IMR-90 (cell line): ENCODE measurements around the gene SLC25A5. TPM values are rescaled to one million over a fixed set of nuclear protein-coding genes. Genes with fewer than 3 reads are reported as not detected.

ENCODE experiments used
- ATAC-seq: fragments of 200-7000 bp; cut with Tn5 transposase; 2 replicates; pipeline ENCODE4 v1.9.1; 2020; ENCODE audit warnings: low read depth, mild to moderate bottlenecking, moderate library complexity
- BruUV-seq: library from RNA; stranded (reverse); fragments of 400-500 nt; replicated peaks from 2 replicates; lab custom pipeline; 2021; lab: Mats Ljungman, UMichigan
- CTCF ChIA-PET: fragments of 300-600 bp; formaldehyde crosslinking; extraction: SDS; loops from one replicate; lab custom pipeline; 2021; ENCODE audit warnings: antibody characterized with exemption; lab: Yijun Ruan, JAX
- POLR2A ChIA-PET: fragments of 300-600 bp; sonication (Branson Sonifier 250); formaldehyde crosslinking; loops from one replicate; lab custom pipeline; 2022; ENCODE audit warnings: antibody characterized with exemption; ENCODE audit not compliant: unreplicated experiment; lab: Charles Lee
- DNase-seq: peaks from one replicate; pipeline ENCODE4 v3.0.0; 2013
- H2AFZ ChIP-seq: replicated peaks from 2 replicates; pipeline ENCODE3; 2013; ENCODE audit warnings: low read length, mild to moderate bottlenecking; ENCODE audit not compliant: poor library complexity
- H2AK5ac ChIP-seq: 2 replicates; pipeline ENCODE4 v1.6.1; 2013; ENCODE audit warnings: low read depth, low read length, inconsistent platforms
- H2AK9ac ChIP-seq: replicated peaks from 2 replicates; pipeline ENCODE3; 2013; ENCODE audit warnings: mild to moderate bottlenecking, low read depth, low read length, moderate library complexity; ENCODE audit not compliant: poor library complexity
- H2BK120ac ChIP-seq: 2 replicates; pipeline ENCODE4 v1.6.1; 2013; ENCODE audit warnings: low read depth, low read length, inconsistent platforms
- H2BK15ac ChIP-seq: 3 replicates; pipeline ENCODE4 v1.6.1; 2013; ENCODE audit warnings: low read depth, low read length, inconsistent platforms
- H2BK20ac ChIP-seq: 2 replicates; pipeline ENCODE4 v1.6.1; 2013; ENCODE audit warnings: low read depth, mild to moderate bottlenecking, inconsistent platforms, low read length, moderate library complexity
- H2BK5ac ChIP-seq: 2 replicates; pipeline ENCODE4 v1.6.1; 2013; ENCODE audit warnings: mild to moderate bottlenecking, low read depth, low read length, inconsistent platforms; ENCODE audit not compliant: poor library complexity, severe bottlenecking
- H3K14ac ChIP-seq: replicated peaks from 2 replicates; pipeline ENCODE4 v1.6.1; 2013; ENCODE audit warnings: low read depth, low read length, inconsistent platforms
- H3K18ac ChIP-seq: 2 replicates; pipeline ENCODE4 v1.6.1; 2013; ENCODE audit warnings: low read depth, low read length, control low read depth
- H3K23ac ChIP-seq: 2 replicates; pipeline ENCODE4 v1.6.1; 2013; ENCODE audit warnings: low read depth, low read length, inconsistent platforms
- H3K27ac ChIP-seq: 2 replicates; pipeline ENCODE4 v1.5.1; 2013; ENCODE audit warnings: mild to moderate bottlenecking, control low read depth, low read length; ENCODE audit not compliant: insufficient read depth
- H3K27me3 ChIP-seq: 2 replicates; pipeline ENCODE4 v1.6.1; 2013; ENCODE audit warnings: low read length; ENCODE audit not compliant: control insufficient read depth, insufficient read depth
- H3K36me3 ChIP-seq: 2 replicates; pipeline ENCODE4 v1.6.1; 2013; ENCODE audit warnings: low read length, mixed read lengths; ENCODE audit not compliant: control insufficient read depth, insufficient read depth
- H3K4ac ChIP-seq: 2 replicates; pipeline ENCODE4 v1.6.1; 2013; ENCODE audit warnings: low read depth, low read length, inconsistent platforms
- H3K4me1 ChIP-seq: 2 replicates; pipeline ENCODE4 v1.6.1; 2013; ENCODE audit warnings: low read length, mixed read lengths; ENCODE audit not compliant: control insufficient read depth, insufficient read depth
- H3K4me2 ChIP-seq: 2 replicates; pipeline ENCODE4 v1.6.1; 2013; ENCODE audit warnings: low read depth, mild to moderate bottlenecking, control low read depth, low read length, moderate library complexity
- H3K4me3 ChIP-seq: 2 replicates; pipeline ENCODE4 v1.5.1; 2013; ENCODE audit warnings: low read depth, mild to moderate bottlenecking, control low read depth, low read length, moderate library complexity; ENCODE audit not compliant: insufficient read depth
- H3K56ac ChIP-seq: 2 replicates; pipeline ENCODE4 v1.6.1; 2013; ENCODE audit warnings: low read length, inconsistent platforms; ENCODE audit not compliant: insufficient read depth; ENCODE audit errors: extremely low read depth
- H3K79me1 ChIP-seq, 2 experiments: 2 replicates each; pipeline ENCODE4 v1.6.1; 2013; ENCODE audit warnings: low read length in 2 of 2, inconsistent platforms in 1 of 2, low read depth in 1 of 2
- H3K9ac ChIP-seq: 2 replicates; pipeline ENCODE4 v1.6.1; 2013; ENCODE audit warnings: low read depth, low read length, control low read depth
- H3K9me1 ChIP-seq: 2 replicates; pipeline ENCODE4 v1.6.1; 2013; ENCODE audit warnings: low read length, inconsistent platforms; ENCODE audit not compliant: insufficient read depth
- H3K9me3 ChIP-seq: 2 replicates; pipeline ENCODE4 v1.6.1; 2013; ENCODE audit warnings: low read length; ENCODE audit not compliant: control insufficient read depth, insufficient read depth
- H4K20me1 ChIP-seq: 2 replicates; pipeline ENCODE4 v1.6.1; 2013; ENCODE audit warnings: low read length, inconsistent platforms; ENCODE audit not compliant: insufficient read depth
- H4K5ac ChIP-seq: 2 replicates; pipeline ENCODE4 v1.6.1; 2013; ENCODE audit warnings: mild to moderate bottlenecking, low read depth, low read length, control low read depth
- H4K8ac ChIP-seq, 2 experiments: 2 replicates each; pipeline ENCODE4 v1.6.1; 2013; ENCODE audit warnings: low read depth in 2 of 2, low read length in 2 of 2, control low read depth in 1 of 2, inconsistent platforms in 1 of 2
- H4K91ac ChIP-seq: 2 replicates; pipeline ENCODE4 v1.6.1; 2013; ENCODE audit warnings: low read depth, low read length, inconsistent platforms; ENCODE audit not compliant: insufficient read depth
- BHLHE40 ChIP-seq: fragments of 150-350 bp; IDR thresholded peaks from 2 replicates; pipeline ENCODE4 v1.6.1; 2016; ENCODE audit warnings: mild to moderate bottlenecking, low read depth, low read length
- CHD1 ChIP-seq: IDR thresholded peaks from 2 replicates; pipeline ENCODE4 v1.6.1; 2012; ENCODE audit warnings: low read depth, low read length, improper control_type of control experiment
- CTCF ChIP-seq: conservative IDR thresholded peaks from 2 replicates; pipeline ENCODE4 v1.5.1; 2012; ENCODE audit warnings: mild to moderate bottlenecking, low read depth, low read length, improper control_type of control experiment
- ELK1 ChIP-seq: fragments of 150-350 bp; IDR thresholded peaks from 2 replicates; pipeline ENCODE4 v1.6.1; 2016; ENCODE audit warnings: low read depth, mild to moderate bottlenecking, low read length, moderate library complexity, borderline replicate concordance
- FOS ChIP-seq: fragments of 150-350 bp; IDR thresholded peaks from 2 replicates; pipeline ENCODE4 v1.6.1; 2016; ENCODE audit warnings: low read depth, low read length
- POLR2A ChIP-seq: IDR thresholded peaks from 2 replicates; pipeline ENCODE4 v1.6.1; 2012; ENCODE audit warnings: mild to moderate bottlenecking, low read depth, low read length
- RAD21 ChIP-seq: IDR thresholded peaks from 2 replicates; pipeline ENCODE4 v1.6.1; 2012; ENCODE audit warnings: low read length, improper control_type of control experiment
- RCOR1 ChIP-seq: IDR thresholded peaks from 2 replicates; pipeline ENCODE4 v1.6.1; 2012; ENCODE audit warnings: mild to moderate bottlenecking, low read length, improper control_type of control experiment; ENCODE audit not compliant: insufficient replicate concordance
- SMC3 ChIP-seq: fragments of 150-350 bp; IDR thresholded peaks from 2 replicates; pipeline ENCODE4 v1.6.1; 2016; ENCODE audit warnings: low read depth, mild to moderate bottlenecking, antibody characterized with exemption, low read length, moderate library complexity
- WGBS, 2 experiments: methylation state at CpG; one replicate each; pipeline versions ENCODE4 v1.1.5 to v1.1.7; 2013; ENCODE audit warnings: missing lambda C conversion rate in 2 of 2; ENCODE audit not compliant: insufficient read length in 1 of 2; ENCODE audit errors: extremely low coverage in 2 of 2; 5-methylcytosine and 5-hydroxymethylcytosine counted together
- dilution Hi-C: fragments of 300-500 bp; cut with HindIII; formaldehyde crosslinking; loops from one replicate; pipeline ENCODE4 v1.14.3; 2018; ENCODE audit warnings: low sequenced_read_pairs; ENCODE audit not compliant: unreplicated experiment
- in situ Hi-C: fragments of 300-500 bp; cut with MboI; formaldehyde crosslinking; loops from 3 replicates; pipeline ENCODE4 v1.14.3; 2019; ENCODE audit warnings: low sequenced_read_pairs, inconsistent platforms, mixed read lengths
- intact Hi-C: fragments of 100-400 bp; cut with micrococcal nuclease; formaldehyde crosslinking; loops from 2 replicates; pipeline ENCODE4 v1.10.0; 2022
- polyA plus RNA-seq, 3 experiments: library from polyadenylated mRNA; depleted of rRNA; stranded (reverse); fragments of >200 nt; gene quantifications; 2 replicates each; pipeline ENCODE4 v1.2.3, GENCODE V29; 2012; ENCODE audit warnings: low replicate concordance in 1 of 3
- total RNA-seq: library from RNA; depleted of rRNA; stranded (reverse); fragments of >200 nt; gene quantifications from 2 replicates; pipeline ENCODE4 v1.2.3, GENCODE V29; 2012

The SLC25A5 gene
- total and polyA plus RNA-seq, 2 of the 4 experiments (the other 2 are of a cell fraction), result 216 to 337 TPM

- POLR2A ChIA-PET, result no interaction called here
- Histone ChIP-seq H3K9me3 (no peaks in the 10 kb centered on the region), H3K56ac (no peak overlapping the region), H2BK120ac (no peak overlapping the region), H3K9ac (no peak overlapping the region), H3K23ac (no peak overlapping the region), H2BK5ac (no peak overlapping the region), H4K8ac (no peak overlapping the region; a peak in 1 of 4 replicates), H3K14ac (no peak overlapping the region), H2BK15ac (no peak overlapping the region), H4K20me1 (no peaks in the 10 kb centered on the region; the same call in 1 of the 2 replicates), H4K5ac (no peak overlapping the region), H3K4ac (no peak overlapping the region), H3K4me2 (no peak overlapping the region), H3K9me1 (peaks cover 11% of the 10 kb centered on the region), H3K36me3 (no peaks in the 10 kb centered on the region), H3K18ac (no peak overlapping the region), H2AFZ (no peak overlapping the region), H3K4me1 (peaks cover 7% of the 10 kb centered on the region), H2BK20ac (peak overlapping the region; percentile 29; the same call in 1 of the 2 replicates), H3K27me3 (no peaks in the 10 kb centered on the region), H3K79me1 (no peaks in the 10 kb centered on the region), H4K91ac (peak overlapping the region; percentile 45; the same call in 1 of the 2 replicates), H2AK9ac (no peak overlapping the region), H3K27ac (no peak overlapping the region), H3K4me3 (no peak overlapping the region), H2AK5ac (peak overlapping the region; percentile 43; the same call in 1 of the 2 replicates)
- no TSS peak for BruUV-seq
- no peak for DNase-seq
- no peak for ATAC-seq
- TF ChIP-seq POLR2A (no peak), BHLHE40 (no peak), SMC3 (no peak), FOS (no peak), RCOR1 (no peak), CHD1 (no peak), CTCF (no peak), ELK1 (no peak), RAD21 (no peak)
- in situ Hi-C loops, result loop anchor here (25.0 kb wide), 1 partner anchor 236 kb away; no protein-coding TSS in a partner anchor
- intact Hi-C loops, result no loop called here
- WGBS, 2 experiments, result 89% methylated on average over 4 of the region's 7 CpGs; no CpG with 5 or more reads in 1 of the 2 experiments
- dilution Hi-C loops, result no loop called here
- CTCF ChIA-PET, result interaction anchor here (1.4 kb wide), 1 partner anchor 11 kb away, joined by 10 read pairs; no protein-coding TSS in a partner anchor
Measured at GRCh38 chrX:119501511-119502148, 33.4 kb downstream of the SLC25A5 start.
